Activated CD8-positive, alpha-beta memory T cell treated with anti-CD3 and anti-CD28 coated beads, Interleukin-2, amount 50 U/mL, for 1 hour (primary cell): ENCODE measurements around the gene TP73.

Experiments used
- DNase-seq: peaks from one replicate; pipeline ENCODE4 v3.0.0-alpha.2; 2020; ENCODE audit errors: extremely low read depth

TP73 gene

GRCh38 chr1:3689138-3689750, 36.9 kb downstream of the TP73 start:
- DNase-seq, result no peak

DNA sequence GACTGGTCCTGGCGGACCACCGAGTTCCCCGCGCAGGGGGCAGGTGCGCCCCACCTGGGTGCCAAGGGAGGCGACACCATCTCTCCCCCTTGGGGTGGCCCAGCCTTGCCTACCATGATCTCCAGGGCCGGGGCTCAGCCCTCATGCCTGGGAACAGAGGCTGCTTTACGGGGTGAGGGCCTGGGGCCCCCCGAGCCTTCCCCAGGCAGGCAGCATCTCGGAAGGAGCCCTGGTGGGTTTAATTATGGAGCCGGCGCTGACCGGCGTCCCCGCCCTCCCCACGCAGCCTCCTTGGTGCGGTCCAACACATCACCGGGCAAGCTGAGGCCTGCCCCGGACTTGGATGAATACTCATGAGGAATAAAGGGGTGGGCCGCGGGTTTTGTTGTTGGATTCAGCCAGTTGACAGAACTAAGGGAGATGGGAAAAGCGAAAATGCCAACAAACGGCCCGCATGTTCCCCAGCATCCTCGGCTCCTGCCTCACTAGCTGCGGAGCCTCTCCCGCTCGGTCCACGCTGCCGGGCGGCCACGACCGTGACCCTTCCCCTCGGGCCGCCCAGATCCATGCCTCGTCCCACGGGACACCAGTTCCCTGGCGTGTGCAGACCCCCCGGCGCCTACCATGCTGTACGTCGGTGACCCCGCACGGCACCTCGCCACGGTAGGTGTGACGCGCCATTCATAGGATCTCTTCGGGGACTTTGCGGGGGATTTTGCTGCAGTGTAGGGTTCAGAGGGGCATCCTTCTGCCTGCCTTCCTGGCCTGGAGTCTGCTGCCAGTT, 38.2 kb downstream of the TP73 start:
- no peak for DNase-seq

DNA sequence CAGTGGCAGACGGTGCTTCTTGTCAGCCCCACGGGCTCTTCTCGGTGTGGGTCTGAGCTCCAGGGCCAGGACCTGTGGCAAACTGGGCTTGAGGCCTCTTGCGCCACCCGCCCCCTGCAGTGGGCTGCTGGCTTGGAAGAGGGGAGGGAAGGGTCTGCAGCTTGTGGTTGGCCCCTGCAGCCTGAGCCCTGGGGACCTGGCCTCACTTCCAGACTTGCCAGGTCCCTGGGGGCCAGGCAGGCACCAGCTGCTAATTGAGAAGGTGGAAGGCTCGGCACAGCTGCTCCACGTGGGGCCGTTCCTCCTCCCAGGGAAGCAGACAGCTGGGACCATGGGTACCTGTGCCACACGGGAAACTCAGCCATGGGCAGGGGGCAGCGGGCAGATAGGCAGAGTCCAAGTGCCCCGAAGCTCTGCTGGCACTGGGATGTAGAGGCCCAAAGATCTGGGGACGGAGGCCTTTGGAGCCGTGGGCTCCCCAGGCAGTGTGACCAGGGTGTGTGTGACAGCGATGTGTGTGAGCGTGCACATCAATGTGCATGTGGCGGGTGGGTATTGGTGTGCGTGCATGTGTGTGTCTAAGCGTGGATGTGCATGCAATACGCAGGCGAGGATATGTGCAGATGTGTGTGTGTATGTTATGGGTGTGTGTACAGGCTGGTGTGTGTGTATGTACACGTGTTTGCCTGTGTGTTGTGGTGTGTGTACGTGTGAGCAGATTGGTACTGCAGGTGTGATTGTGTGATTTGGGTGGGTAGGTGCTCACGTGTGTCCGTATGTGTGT, 39.3 kb downstream of the TP73 start:
- no peak for DNase-seq

DNA sequence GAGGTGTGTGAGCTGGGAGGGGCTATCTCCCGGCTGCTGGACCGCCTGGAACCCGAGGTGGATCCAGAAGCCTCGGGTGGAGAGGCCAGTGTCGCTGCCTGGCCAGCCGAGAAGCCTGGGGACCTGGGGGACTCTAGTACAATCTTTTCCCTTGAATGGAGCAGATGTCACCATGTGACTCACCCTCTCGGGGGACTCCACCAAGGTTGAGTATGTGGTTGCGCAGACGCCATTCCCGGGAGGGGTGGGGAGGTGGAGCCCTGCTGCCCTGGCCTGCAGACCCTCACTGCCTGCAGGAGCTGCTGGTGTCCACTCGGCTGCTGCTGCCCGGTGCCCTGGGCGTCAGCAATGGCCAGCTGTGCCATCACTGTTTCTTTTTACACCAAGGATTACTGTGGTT, 40.3 kb downstream of the TP73 start:
- DNase-seq, result no peak

DNA sequence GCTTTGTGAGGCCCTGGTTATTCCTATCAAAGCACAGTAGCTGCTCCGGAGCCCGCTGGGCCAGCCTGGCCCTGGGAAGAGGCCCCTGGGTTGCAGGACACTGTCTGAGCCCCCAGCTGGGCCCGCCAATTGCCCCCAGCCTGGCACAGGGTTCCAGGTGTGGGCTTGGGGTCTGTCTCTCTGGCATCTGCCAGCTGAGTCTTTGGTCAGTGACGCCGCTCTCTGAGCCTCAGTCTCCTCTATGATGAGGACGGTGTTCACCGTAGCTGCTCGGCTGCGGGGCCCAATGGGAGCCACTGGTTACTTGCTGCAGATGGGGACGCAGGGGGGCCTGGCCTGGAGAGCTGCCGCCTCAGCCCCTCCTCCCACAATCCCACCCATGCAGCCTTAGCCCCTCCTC, 41.0 kb downstream of the TP73 start:
- DNase-seq, result no peak

- no peak for DNase-seq
Observed at GRCh38 chr1:3695326-3696217, 43.3 kb downstream of the TP73 start.

- no peak for DNase-seq
Observed at GRCh38 chr1:3696689-3697088, 44.4 kb downstream of the TP73 start.

- no peak for DNase-seq
Observed at GRCh38 chr1:3697104-3697503, 44.8 kb downstream of the TP73 start.

DNA sequence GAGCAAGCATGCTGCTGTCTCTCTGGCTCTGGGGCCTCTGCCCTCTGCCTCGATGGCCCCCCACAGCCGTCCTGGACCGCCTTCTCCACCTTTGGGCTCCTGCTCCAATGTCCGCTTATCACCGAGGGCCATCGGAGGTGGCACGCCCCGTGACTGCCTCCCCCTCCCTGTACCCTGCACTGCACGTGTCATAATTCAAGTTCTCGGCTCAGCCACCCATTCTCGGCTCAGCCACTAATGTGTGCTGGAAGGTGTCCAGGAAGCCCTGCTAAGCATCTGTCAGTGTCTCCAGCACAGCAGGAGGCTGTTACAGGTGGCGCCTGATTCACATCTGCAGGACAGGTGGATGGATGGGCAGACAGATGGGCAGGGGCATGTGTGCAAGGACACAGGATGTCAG, 45.5 kb downstream of the TP73 start:
- DNase-seq, result no peak

- no peak for DNase-seq
Observed at GRCh38 chr1:3698660-3699408, 46.5 kb downstream of the TP73 start.

- DNase-seq, result no peak
Observed at GRCh38 chr1:3699596-3699995, 47.3 kb downstream of the TP73 start.

GRCh38 chr1:3700631-3701030, 48.3 kb downstream of the TP73 start:
- no peak for DNase-seq

DNA sequence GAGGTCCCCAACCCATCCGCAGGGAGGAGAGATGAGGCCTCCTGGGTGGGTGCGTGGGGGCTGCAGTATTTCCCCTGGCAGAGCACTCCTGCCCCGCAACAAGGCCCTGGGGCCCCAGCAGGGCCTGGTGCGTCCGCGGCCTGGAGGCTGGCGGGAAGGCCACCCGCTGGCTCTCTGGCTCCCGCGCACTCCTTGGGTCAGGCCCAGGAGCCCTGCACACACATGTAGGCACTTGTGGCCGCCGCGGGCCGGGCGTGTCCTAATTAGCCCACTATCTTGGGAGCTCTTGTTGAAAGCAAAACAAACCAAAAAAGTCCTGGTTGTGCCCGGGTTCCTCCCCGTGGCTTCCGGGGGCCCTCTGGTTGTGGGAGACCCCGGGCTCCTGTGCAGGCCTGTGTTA, 50.2 kb downstream of the TP73 start:
- no peak for DNase-seq

DNA sequence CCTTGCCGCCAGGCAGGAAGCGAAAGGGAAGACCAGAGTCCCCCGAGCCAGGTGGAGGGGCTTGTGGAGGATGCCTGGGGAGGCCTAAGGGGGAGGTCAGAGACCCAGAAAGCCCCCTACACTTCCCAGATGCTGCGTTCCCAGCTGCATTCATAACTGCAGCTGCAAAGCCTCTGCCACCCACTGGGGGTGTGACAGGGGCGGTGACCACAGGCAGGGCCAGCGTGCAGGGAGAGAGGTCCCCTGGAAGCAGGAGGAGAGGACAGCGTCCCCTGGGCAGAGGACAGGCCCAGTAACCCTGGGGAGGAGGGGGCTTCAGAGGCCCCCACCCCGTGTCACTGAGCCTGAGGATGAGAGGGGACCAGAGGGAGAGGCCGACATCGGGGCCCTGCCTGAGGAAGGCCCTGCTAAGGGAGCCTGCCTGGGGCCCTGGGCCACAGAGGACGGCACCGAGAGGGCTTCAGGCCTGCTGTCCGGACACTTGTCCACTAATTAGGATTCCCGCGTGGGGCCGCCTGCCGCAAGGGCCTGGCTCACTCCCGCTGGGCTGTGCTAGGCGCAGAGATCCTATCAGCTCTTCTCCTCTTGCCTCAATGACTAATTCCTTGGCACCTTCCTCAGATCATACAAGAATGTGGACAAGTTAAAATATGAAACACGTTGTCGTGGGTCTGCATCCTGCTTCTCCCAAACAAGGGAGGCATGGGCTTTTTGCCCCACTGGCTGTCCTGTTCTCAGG, 50.8 kb downstream of the TP73 start:
- DNase-seq, result no peak

DNA sequence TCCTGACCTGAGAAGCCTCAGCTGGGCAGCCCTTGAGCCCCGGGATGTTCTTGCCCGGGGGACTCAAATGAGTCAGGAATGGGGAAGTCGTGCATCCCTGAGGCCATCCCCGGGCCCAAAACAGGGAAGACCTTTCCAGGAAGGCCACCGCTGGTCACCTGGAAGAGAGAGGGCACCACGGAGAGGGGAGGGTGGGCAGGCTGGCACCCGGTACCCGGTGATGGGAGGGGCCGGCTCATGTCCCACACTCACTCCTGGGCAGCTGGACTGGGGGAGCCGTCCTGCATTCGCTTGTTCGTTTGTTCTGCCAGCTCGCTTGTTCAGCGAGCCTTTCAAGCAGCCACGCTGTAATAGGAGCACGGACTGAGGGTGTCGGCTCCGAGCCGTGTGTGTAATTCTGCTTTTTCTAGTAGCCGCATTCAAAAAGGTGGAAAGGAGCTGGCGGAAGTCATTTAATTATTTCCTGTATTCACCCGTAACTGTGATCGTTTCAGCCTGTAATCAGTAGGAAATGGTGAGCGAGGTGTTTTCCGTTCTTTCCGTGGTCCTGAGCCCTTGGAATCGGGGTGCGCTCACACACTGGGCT, 51.6 kb downstream of the TP73 start:
- no peak for DNase-seq

GRCh38 chr1:3705341-3705950, 53.1 kb downstream of the TP73 start:
- DNase-seq, result no peak

GRCh38 chr1:3706651-3707297, 54.5 kb downstream of the TP73 start:
- no peak for DNase-seq

GRCh38 chr1:3707298-3707938, 55.1 kb downstream of the TP73 start:
- DNase-seq, result no peak

- no peak for DNase-seq
Observed at GRCh38 chr1:3707939-3708328, 55.6 kb downstream of the TP73 start.
